GM12865 (cell line): ENCODE measurements around the gene DNAJC12.

ENCODE experiments used
- DNase-seq: peaks from one replicate; pipeline ENCODE4 v3.0.0; 2010; ENCODE audit warnings: low read depth
- H3K4me3 ChIP-seq: 2 replicates; pipeline ENCODE4 v1.5.1; 2011; ENCODE audit warnings: mild to moderate bottlenecking, low read depth, low read length, control low read depth
- TF ChIP-seq, protein P1 (sequence below): IDR thresholded peaks from 2 replicates; pipeline ENCODE4 v1.5.1; 2011; ENCODE audit warnings: low read length, control low read depth, low read depth, inconsistent platforms; ENCODE audit not compliant: insufficient read depth; ENCODE audit errors: missing control alignments

Gene DNAJC12

DNA sequence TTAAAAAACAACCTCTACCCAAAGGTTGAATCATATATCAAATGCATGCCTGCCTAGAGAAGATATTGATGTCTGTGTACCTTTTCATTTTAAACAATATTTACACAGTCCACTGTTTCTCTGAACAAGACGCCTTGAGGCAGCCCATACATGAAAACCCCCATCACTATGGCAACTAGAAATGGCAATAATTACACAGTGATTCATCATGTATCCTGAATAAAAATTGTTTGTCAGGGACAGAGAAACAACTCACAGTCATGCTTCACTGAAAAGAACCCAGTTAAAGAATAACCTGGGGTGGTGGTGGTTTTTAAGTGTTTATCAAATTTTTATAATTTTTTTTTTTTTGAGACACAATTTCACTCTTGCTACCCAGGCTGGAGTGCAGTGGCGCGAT lies 19.7 kb downstream of the DNAJC12 start:
- DNase-seq: no peak
- no peak overlapping the region for H3K4me3 ChIP-seq
- TF ChIP-seq, protein P1, sequence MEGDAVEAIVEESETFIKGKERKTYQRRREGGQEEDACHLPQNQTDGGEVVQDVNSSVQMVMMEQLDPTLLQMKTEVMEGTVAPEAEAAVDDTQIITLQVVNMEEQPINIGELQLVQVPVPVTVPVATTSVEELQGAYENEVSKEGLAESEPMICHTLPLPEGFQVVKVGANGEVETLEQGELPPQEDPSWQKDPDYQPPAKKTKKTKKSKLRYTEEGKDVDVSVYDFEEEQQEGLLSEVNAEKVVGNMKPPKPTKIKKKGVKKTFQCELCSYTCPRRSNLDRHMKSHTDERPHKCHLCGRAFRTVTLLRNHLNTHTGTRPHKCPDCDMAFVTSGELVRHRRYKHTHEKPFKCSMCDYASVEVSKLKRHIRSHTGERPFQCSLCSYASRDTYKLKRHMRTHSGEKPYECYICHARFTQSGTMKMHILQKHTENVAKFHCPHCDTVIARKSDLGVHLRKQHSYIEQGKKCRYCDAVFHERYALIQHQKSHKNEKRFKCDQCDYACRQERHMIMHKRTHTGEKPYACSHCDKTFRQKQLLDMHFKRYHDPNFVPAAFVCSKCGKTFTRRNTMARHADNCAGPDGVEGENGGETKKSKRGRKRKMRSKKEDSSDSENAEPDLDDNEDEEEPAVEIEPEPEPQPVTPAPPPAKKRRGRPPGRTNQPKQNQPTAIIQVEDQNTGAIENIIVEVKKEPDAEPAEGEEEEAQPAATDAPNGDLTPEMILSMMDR: no peak

DNA sequence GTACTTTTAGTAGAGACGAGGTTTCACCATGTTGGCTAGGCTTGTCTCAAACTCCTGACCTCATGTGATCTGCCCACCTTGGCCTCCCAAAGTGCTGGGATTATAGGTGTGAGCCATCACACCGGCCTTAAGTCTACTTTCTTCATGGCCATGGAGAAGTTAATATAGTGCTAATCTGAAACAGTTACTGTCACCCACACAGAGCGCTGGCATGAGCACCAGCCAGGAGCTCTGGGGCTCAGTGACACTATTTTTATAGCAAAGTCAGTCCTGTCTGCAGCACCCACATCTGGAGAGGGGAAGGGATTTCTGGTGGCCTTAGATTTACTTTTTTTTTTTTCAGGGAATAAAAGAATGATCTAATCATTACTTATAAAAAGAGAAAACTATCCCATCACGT lies 21.3 kb downstream of the DNAJC12 start:
- no peak overlapping the region for H3K4me3 ChIP-seq
- TF ChIP-seq, protein P1: no peak
- no peak for DNase-seq

DNA sequence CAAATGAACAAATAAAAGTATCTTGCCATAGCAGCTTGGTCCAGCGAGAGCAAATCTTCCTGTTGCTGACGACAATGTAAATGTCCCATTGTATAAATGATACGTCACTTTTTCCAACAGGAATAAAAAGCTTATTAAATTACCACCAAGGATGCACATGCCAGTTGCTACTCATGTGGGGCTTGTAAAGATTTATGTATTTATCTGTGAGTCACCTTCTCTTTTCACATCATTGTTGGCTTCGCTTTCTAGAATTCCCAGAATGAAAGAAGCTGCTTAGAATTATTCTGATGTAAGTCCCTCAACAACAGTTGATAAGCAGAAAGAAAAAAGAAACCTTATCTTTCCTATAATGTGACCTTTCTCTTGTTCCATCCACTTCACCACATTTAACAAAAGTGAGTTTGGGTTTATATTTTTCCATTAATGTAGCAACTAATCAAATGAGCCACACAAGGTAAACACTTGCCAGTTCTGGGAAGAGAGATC lies 22.4 kb downstream of the DNAJC12 start:
- TF ChIP-seq, protein P1: no peak
- DNase-seq: no peak
- no peak overlapping the region for H3K4me3 ChIP-seq

DNA sequence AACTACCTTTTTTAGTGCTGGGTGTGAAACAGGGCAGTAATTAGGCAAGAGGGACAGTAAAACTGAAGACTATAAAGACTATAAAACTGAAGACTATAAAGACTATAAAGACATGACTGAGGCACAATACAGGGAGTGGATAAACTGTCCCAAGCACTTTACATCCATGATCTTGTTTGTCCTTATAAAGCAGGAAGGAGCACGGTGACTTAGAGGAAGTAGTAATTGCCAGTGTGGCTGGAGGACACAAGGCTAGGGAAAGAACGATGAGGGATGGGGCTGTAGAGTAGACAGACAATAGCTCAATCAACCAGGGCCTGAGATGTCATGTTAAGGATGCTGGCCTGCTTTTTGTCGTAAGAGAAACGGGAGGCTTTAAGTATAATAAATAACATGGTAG lies 26.0 kb downstream of the DNAJC12 start:
- TF ChIP-seq, protein P1: no peak
- no peak for DNase-seq
- H3K4me3 ChIP-seq: no peak overlapping the region

DNA sequence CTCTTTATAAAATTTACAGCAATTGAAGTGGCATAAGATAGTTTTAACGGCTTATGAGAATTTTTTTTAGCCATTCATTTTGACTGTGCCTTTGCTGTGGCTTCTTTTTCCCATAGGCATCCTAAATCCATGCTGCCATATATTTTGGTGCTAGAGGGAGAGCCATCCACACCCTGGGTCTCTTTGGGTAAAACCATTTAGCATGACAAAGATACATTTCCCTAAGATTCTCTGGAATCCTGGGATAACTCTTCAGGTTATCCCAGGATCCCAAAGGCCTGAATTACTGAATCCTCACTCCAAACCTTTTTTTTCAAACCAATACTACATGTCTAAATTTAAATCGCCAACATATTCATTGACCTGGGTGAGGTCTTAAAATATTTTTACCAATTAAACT lies 28.9 kb downstream of the DNAJC12 start:
- no peak for DNase-seq
- no peak overlapping the region for H3K4me3 ChIP-seq
- TF ChIP-seq, protein P1: no peak

DNA sequence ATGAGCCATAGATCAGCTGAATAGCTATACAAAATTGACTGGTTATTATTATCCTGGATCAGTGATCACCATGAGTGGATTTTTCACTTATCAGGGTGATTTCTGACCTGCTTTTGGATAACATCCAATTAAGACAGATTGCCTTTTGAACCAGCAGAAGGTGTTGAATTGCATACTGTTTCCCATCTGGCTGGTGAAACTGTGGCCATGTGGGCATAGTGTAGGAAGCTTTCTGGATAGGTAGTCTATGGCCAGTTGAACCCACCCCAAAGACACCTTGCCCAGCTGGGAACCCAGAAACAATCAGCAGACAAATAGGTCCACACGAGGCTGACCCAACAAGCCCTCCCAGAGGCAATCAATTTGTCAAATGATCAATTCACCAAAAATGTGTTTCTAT lies 29.3 kb downstream of the DNAJC12 start:
- no peak for DNase-seq
- H3K4me3 ChIP-seq: no peak overlapping the region
- TF ChIP-seq, protein P1: no peak

DNA sequence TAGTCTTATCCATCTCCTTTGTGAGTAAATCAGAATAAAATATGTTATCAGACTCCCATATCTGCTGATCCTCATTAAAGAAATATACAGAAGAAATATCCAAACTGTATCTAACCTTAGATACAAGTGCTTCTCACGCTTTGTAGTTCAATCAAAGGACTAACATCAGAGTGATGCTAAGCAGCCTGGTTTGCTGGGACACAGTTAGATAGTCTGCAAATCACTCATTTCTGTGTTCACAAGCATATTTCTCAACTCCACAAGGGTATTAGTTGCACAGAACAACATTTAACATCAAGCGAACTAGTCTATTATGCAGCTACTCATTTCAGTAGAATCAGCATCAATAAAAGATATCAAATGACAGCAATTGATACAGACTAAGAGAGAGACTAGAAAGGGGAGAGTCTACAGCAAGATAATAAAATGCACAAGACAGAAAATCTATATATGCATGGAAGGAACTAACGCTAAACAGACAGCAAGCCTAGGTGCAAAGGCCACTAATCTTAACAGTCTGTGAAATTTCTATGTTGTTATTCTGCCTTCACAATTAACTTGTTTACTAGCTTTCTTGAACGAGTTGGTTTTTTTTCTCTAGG lies 30.0 kb downstream of the DNAJC12 start:
- no peak overlapping the region for H3K4me3 ChIP-seq
- TF ChIP-seq, protein P1: no peak
- DNase-seq: no peak
